Measurements from ENCODE around the gene TMEM168. TPM values are rescaled to one million over a fixed set of nuclear protein-coding genes. Genes with fewer than 3 reads are reported as not detected.

The TMEM168 gene
- polyA plus RNA-seq, 3 donors: 7.0 to 14.7 (median 14.6) TPM

- intact Hi-C loops (cut with micrococcal nuclease): loop anchor here in 1 of 2 donors (5.0 kb wide), 1 partner anchor 145 kb away; a partner anchor contains a TSS
- no peak overlapping the region for H3K4me2 ChIP-seq (replicated peaks; ENCODE audit: extremely low read depth, low read length, poor library complexity, severe bottlenecking)
- no peaks in the 10 kb centered on the region for H4K20me1 ChIP-seq (ENCODE audit: insufficient read depth, low read length)
- H3K9ac ChIP-seq (ENCODE audit: insufficient read depth, low read length, poor library complexity, severe bottlenecking): no peak overlapping the region
- H3K4me1 Mint-ChIP-seq: peaks cover 21% of the 10 kb centered on the region
- no peak overlapping the region for H3K4me3 Mint-ChIP-seq
- WGBS (ENCODE audit: insufficient coverage): 100% methylated on average over 3 of the region's 3 CpGs
- DNase-seq: no peak
- H3K9me3 Mint-ChIP-seq: no peaks in the 10 kb centered on the region
- H3K79me2 ChIP-seq (ENCODE audit: insufficient read depth, low read length): peaks cover 19% of the 10 kb centered on the region
- peaks cover 13 to 22% of the 10 kb centered on the region in 2 donors for H3K4me1 ChIP-seq (ENCODE audit: control insufficient read depth in 1 of 2, insufficient read depth in 2 of 2, low read length in 2 of 2)
- no peak overlapping the region for H3K27ac Mint-ChIP-seq
- no peaks in the 10 kb centered on the region for H3K9me3 ChIP-seq (replicated peaks in 1 of 2; ENCODE audit: control insufficient read depth in 1 of 2, insufficient read depth in 1 of 2, low read length in 2 of 2)
- peaks cover 4% of the 10 kb centered on the region in 2 donors for H3K36me3 Mint-ChIP-seq
- no peak for TF ChIP-seq CTCF (IDR thresholded peaks at IDR 0.05)
- H3K4me3 ChIP-seq (replicated peaks in 1 of 3; ENCODE audit: low read depth in 2 of 3, low read length in 3 of 3): no peak overlapping the region
- H3K27ac ChIP-seq (ENCODE audit: low read depth in 1 of 2, low read length in 2 of 2): no peak overlapping the region
- peak overlapping the region; percentile 44 for H2AFZ ChIP-seq (ENCODE audit: insufficient read depth, low read depth, low read length, poor library complexity, severe bottlenecking)
- no peaks in the 10 kb centered on the region for H3K36me3 ChIP-seq (replicated peaks in 1 of 2; ENCODE audit: control insufficient read depth in 1 of 2, insufficient read depth in 2 of 2, low read length in 2 of 2)
- H3K27me3 Mint-ChIP-seq (ENCODE audit: low read depth in 3 of 3): peaks cover 0 to 2% (median 0%) of the 10 kb centered on the region in 3 donors
- H3K27me3 ChIP-seq (ENCODE audit: control insufficient read depth in 2 of 2, insufficient read depth in 2 of 2, low read length in 2 of 2): no peaks in the 10 kb centered on the region
Measured at GRCh38 chr7:112792441-112792840, 2.2 kb upstream of the TMEM168 start.

- no peaks in the 10 kb centered on the region for H3K36me3 ChIP-seq (replicated peaks in 1 of 2; ENCODE audit: control insufficient read depth in 1 of 2, insufficient read depth in 2 of 2, low read length in 2 of 2)
- WGBS (ENCODE audit: insufficient coverage): 100% methylated on average over 8 of the region's 15 CpGs
- intact Hi-C loops (cut with micrococcal nuclease): loop anchor here in 1 of 2 donors (5.0 kb wide), 1 partner anchor 146 kb away; a partner anchor contains a TSS
- no peak for DNase-seq
- peaks cover 22% of the 10 kb centered on the region for H3K79me2 ChIP-seq (ENCODE audit: insufficient read depth, low read length)
- peaks cover 24% of the 10 kb centered on the region for H3K4me1 Mint-ChIP-seq
- H3K9me3 ChIP-seq (replicated peaks in 1 of 2; ENCODE audit: control insufficient read depth in 1 of 2, insufficient read depth in 1 of 2, low read length in 2 of 2): no peaks in the 10 kb centered on the region
- peaks cover 6 to 8% of the 10 kb centered on the region in 2 donors for H3K36me3 Mint-ChIP-seq
- TF ChIP-seq CTCF (IDR thresholded peaks at IDR 0.05): no peak
- H3K4me3 ChIP-seq (replicated peaks in 1 of 3; ENCODE audit: low read depth in 2 of 3, low read length in 3 of 3): no peak overlapping the region
- H3K27ac Mint-ChIP-seq: peak overlapping the region in 1 of 7 donors; percentile 44
- H3K4me2 ChIP-seq (replicated peaks; ENCODE audit: extremely low read depth, low read length, poor library complexity, severe bottlenecking): no peak overlapping the region
- H4K20me1 ChIP-seq (ENCODE audit: insufficient read depth, low read length): no peaks in the 10 kb centered on the region
- no peak overlapping the region for H3K4me3 Mint-ChIP-seq
- no peak overlapping the region for H3K27ac ChIP-seq (ENCODE audit: low read depth in 1 of 2, low read length in 2 of 2)
- H3K9ac ChIP-seq (ENCODE audit: insufficient read depth, low read length, poor library complexity, severe bottlenecking): no peak overlapping the region
- H3K27me3 Mint-ChIP-seq (ENCODE audit: low read depth in 3 of 3): peaks cover 0 to 2% (median 0%) of the 10 kb centered on the region in 3 donors
- H2AFZ ChIP-seq (ENCODE audit: insufficient read depth, low read depth, low read length, poor library complexity, severe bottlenecking): peak overlapping the region; percentile 44
- H3K27me3 ChIP-seq (ENCODE audit: control insufficient read depth in 2 of 2, insufficient read depth in 2 of 2, low read length in 2 of 2): no peaks in the 10 kb centered on the region
- peaks cover 13 to 22% of the 10 kb centered on the region in 2 donors for H3K4me1 ChIP-seq (ENCODE audit: control insufficient read depth in 1 of 2, insufficient read depth in 2 of 2, low read length in 2 of 2)
- no peaks in the 10 kb centered on the region for H3K9me3 Mint-ChIP-seq
Measured at GRCh38 chr7:112791465-112792168, 1.4 kb upstream of the TMEM168 start.

Measured in CD14-positive monocyte (primary cell).